Brain pericyte (primary cell): ENCODE data around the gene GSTO1.
A peak's percentile ranks its signal among the peaks of the same experiment; 100 is the strongest.

Experiments
- DNase-seq: peaks from one replicate; pipeline ENCODE4 v3.0.0-alpha.2; 2012; ENCODE audit warnings: low read depth, low spot score

The GSTO1 gene

DNA sequence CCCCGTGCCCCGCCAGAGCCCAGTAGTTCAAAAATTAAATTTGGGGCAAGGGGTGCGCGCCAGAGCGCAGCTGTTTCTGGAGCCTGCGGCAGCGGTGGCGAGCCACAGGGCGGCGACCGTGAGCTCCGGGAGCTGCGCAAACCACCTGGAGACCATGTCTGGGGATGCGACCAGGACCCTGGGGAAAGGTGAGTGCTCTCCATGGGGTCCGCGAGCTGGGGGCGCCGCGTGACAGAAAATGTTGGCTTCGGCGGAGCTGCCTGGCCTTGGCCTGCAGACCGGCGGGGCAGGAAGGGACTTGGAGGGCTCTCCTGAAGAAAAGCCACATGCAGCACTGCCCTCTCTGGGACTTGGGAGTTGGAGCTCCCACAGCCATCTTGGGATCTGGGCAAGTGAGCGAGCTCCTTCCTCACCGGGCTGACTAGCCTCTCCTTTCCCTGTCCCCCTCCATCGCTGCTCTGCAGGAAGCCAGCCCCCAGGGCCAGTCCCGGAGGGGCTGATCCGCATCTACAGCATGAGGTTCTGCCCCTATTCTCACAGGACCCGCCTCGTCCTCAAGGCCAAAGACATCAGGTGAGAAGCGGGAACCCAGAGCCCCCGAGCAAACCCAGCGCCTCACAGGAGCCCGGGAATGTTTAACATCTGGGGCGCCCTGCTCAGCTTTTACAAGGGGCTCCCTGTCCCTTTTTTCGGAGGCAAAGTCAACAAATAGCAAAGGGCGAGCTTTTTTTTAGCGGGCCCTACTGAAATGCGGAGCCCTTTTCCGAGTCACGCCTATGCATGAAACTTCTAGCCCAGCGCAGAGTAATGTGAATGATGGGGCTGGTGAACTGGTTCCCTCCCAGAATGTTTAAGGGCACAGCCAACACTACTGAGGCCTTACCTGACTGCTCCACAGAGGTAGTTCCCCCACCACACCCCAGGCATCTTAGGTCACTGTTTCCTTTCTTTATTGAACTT, 20.4 kb downstream of the GSTO1 start:
- no peak for DNase-seq

- no peak for DNase-seq
Observed at GRCh38 chr10:104276192-104276591, 21.5 kb downstream of the GSTO1 start.

GRCh38 chr10:104277785-104278184, 23.1 kb downstream of the GSTO1 start:
- DNase-seq: no peak

- DNase-seq: no peak
Observed at GRCh38 chr10:104279550-104280259, 25.0 kb downstream of the GSTO1 start.

DNA sequence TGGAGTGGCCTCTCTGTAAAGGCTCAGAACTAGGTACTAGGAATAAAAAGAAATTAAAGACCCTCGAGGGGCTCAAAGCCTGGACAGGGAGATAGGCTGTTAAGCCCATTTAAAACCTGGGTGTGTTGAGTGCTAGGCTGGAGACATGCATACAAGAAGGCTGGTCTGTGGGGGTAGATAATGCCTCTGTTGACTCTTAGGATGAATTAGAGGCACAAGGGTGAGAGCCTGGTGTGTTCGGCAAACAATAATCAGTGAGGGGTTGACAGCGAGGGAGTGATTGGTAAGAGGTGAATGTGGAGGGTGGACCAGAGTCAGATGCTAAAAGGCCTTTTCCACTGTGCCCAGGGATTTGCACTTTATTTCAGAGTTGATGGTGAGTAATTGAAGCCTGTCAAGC, 27.0 kb downstream of the GSTO1 start:
- DNase-seq: no peak

DNA sequence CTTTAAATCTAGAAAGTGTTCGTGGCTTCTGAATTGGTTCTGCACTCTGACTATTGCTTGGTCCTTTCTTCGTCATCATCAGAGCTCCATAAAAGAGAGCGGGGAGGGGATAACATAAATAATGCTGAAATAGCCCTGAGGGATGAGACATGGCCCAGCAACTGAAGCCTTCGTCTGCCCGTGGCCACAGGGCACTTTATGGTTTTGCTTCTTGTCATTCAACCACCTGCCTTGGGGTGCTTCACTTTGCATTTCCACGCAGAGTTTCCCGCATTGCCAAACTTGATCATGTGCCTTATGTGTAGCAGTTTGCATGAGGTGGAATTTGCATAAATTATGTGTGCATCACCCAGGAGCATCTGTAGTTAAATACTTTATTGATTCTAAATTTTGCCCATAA, 30.2 kb downstream of the GSTO1 start:
- no peak for DNase-seq

GRCh38 chr10:104286939-104287338, 32.2 kb downstream of the GSTO1 start:
- DNase-seq: no peak

GRCh38 chr10:104288355-104288754, 33.7 kb downstream of the GSTO1 start:
- DNase-seq: no peak

DNA sequence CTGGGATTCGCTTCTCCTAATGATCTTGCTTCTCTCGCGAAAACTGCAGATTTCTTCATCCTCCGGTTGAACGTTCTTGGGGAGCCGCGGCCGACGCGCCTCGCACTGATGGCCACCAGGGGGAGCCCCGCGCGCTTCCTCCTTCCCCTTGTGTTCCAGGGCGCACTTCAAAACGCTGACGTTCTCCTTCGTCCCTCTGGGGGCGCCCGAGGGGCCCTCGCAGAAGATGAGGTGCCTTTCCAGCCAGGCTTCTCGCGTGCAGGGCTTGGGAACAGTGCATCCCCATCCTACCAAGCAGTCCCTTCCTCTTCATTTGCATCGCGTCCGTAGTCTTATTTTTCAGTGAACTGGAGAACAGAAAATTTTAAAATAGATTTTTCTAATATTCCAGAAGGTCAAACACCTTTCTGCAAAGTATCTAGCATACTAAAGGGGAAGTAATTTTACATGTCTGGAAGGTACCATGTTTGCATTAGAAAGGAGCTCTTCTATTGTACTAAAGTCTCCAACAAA, 36.8 kb downstream of the GSTO1 start:
- no peak for DNase-seq

GRCh38 chr10:104293011-104293410, 38.3 kb downstream of the GSTO1 start:
- no peak for DNase-seq

GRCh38 chr10:104293781-104294321, 39.2 kb downstream of the GSTO1 start:
- DNase-seq: no peak

DNA sequence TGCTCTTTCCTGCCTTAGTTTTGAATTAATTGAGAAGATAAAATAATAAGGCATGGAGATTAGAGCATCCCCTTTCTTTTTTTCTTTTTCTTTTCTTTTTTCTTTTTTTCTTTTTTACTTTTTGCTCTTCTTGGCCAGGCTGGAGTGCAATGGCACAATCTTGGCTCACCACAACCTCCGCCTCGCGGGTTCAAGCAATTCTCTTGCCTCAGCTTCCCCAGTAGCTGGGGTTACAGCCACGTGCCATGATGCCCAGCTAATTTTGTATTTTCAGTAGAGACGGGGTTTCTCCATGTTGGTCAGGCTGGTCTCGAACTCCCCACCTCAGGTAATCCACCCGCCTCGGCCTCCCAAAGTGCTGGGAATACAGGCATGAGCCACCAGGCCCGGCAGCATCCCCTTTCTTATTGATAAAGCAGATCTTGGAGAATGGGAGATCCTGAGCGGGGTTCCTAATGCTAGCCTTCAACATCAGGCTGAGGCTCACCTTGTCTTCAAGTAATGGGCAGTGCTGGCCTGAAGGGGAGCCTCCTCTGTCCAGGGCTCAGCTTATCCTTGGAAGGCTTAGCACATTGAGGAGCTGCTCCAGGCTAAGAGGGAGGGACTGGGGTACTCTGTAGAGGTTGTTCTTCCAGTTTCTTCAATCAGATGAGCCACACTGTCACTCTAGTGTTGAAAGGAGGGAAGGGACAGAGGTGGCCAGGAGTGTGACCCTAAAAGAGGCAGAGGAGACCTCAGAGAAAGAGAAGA, 42.2 kb downstream of the GSTO1 start:
- DNase-seq: no peak

GRCh38 chr10:104297697-104298660, 43.3 kb downstream of the GSTO1 start:
- no peak for DNase-seq

DNA sequence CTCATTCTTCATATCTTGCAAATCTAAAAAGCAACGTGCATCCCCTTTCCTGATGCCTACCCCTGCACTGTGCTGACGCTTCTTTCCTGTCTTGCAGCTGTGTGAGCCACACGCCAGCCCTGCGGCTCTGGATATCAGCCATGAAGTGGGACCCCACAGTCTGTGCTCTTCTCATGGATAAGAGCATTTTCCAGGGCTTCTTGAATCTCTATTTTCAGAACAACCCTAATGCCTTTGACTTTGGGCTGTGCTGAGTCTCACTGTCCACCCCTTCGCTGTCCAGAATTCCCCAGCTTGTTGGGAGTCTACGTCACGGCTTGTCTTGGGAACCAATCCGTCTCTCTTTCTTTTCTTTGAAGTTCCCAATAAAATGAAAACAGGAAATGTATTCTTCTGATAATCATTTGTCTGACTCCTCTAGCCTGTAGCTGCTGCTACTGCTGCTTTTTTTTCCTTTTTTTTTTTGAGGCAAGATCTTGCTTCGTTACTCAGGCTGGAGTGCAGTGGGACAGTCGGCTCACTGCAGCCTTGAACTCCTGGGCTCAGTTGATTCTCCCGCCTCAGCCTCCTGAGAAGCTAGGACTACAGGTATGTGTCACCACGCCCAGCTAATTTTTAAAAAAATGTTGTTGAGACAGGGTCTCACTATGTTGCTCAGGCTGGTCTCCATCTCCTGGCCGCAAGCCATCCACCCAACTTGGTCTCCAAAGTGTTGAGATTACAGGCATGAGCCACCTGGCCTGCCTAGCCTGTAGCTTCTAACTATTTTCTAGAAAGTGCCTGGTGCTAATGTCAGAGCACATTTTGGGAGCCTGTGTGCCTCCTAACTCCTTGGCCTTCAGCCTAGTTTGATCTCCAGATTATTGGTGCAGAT, 44.6 kb downstream of the GSTO1 start:
- no peak for DNase-seq

DNA sequence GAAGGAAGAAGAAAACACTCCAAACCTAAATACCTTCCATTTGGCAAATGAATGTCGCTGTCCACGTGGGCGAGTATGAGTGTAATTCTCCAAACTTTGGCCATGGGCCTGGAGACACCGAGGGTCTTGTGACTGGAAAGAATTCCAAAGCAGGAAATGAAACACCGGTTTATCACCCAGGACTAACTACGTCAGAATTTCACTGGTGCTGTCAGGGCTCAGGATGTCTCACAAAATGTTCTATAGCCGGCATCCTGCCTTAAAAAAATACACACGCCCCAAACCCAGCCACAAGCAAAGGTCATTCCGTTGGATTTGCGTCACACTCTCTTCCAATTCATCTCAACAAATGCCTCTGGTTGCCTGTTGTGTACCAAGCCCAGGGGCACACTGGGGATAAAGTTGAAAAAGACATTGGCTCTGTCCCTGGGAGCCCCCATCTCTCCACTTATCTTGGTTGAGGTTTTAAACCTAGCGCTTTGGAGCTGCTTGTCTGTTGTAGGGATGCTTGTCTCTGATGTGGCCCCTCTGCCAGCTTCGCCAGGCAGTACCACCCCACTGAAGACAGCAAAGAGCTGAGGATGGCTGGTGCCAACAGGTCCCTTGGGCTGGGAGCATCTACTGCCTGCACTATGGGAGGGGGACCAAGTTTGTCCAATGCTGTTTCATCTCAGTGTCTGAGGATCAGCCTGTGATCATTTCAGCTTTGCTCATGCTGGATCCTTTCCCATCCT, 45.5 kb downstream of the GSTO1 start:
- DNase-seq: peak; percentile 82

DNA sequence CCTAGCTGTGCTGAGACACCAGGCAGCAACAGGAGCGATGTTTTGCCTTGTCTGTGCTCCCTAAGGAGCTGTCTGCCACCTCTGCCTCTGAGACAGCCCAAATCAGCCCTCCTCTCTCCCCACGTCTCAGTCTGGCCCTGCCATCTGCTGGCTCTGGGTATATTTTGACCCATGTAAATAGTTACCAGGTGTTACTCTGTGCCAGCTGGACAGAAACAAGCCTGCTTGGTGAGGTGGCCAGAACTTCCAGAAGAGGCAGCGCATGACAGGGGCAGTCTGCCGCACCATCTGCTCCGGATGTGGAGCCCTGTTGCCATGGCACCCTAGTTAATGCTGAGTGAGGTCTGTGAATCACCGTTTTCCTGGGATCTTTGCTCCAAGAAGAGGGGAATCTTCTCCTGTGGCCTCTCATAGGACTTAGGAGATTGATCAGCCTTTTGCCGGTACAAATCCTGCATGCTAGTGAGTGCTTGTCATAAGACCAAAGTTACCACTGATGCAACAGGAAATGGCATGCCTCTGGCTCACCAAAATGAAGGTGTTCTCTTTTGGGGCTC, 46.1 kb downstream of the GSTO1 start:
- DNase-seq: peak; percentile 82

DNA sequence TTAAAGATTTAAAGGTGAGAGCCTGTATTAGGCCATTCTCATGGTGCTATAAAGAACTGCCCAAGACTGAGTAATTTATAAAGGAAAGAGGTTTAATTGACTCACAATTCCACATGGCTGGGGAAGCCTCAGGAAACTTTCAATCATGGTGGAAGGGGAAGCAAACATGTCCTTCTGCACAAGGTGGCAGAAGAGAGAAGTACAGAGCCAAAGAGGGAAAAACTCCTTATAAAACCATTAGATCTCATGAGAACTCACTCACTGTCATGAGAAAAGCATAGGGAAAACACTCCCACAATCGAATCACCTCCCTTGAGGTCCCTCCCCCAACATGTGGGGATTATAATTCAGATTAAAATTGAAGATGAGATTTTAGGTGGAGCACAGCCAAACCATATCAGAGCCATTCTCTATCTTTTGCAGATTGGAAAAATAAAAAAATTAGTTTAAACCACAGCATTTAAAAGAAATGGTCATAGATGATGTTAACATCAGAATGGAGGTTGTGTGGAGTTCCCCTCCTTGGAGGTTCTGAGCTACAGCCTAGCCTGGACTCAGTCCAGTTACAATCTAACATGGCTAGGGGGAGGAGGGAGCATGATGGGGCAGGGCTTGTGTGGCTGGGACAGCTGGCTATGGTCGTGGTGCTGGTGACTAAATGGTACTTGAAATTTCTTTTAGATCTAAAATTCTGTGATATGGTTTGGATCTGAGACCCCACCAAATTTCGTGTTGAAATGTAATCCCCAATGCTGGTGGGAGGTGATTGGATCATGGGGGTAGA, 47.4 kb downstream of the GSTO1 start:
- DNase-seq: no peak
